Measurements from ENCODE around the gene TNFSF11. TPM values are rescaled to one million over a fixed set of nuclear protein-coding genes. Genes with fewer than 3 reads are reported as not detected.

The TNFSF11 gene
- polyA plus RNA-seq, 6 donors from 2014 or later = not detected

- no peak overlapping the region for H3K4me3 Mint-ChIP-seq
- H3K4me1 Mint-ChIP-seq = peaks cover 0 to 2% (median 0%) of the 10 kb centered on the region in 3 donors
- H3K36me3 Mint-ChIP-seq = no peaks in the 10 kb centered on the region
- peaks cover 0 to 3% (median 0%) of the 10 kb centered on the region in 7 donors for H3K9me3 Mint-ChIP-seq
- ATAC-seq (ENCODE audit: low read depth in 2 of 2) (no peak), DNase-seq (no peak)
- no peak overlapping the region for H3K27ac Mint-ChIP-seq
- H3K27me3 Mint-ChIP-seq = peaks cover 46 to 76% (median 50%) of the 10 kb centered on the region in 3 donors
Observed at GRCh38 chr13:42653679-42654078, 79.7 kb downstream of the TNFSF11 start.

GRCh38 chr13:42654212-42654611 lies 80.3 kb downstream of the TNFSF11 start:
- peaks cover 47 to 81% (median 51%) of the 10 kb centered on the region in 3 donors for H3K27me3 Mint-ChIP-seq
- H3K4me3 Mint-ChIP-seq = no peak overlapping the region
- H3K36me3 Mint-ChIP-seq = no peaks in the 10 kb centered on the region
- no peak for DNase-seq
- H3K27ac Mint-ChIP-seq = no peak overlapping the region
- ATAC-seq (ENCODE audit: low read depth in 2 of 2) = no peak
- peaks cover 0 to 2% (median 0%) of the 10 kb centered on the region in 3 donors for H3K4me1 Mint-ChIP-seq
- H3K9me3 Mint-ChIP-seq = peaks cover 0 to 3% (median 0%) of the 10 kb centered on the region in 7 donors

DNA sequence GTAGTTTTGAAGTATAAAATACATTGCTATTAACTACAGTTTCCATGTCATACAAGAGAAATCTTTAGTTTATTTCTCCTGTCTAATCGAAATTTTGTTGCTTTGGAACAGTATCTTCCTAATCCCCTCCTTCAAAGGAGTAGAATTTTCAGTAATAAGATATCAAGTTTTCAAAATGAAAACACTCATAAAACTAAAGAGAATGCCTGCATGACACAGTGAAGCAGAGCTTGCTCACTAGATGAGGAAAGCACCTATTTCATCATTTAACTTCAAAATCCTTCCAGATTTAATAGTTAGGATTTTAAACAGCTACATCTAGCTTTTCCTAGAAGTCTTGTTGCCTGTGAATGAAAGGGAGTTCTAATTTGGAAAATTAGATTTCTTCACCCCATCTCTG lies 80.8 kb downstream of the TNFSF11 start:
- H3K9me3 Mint-ChIP-seq = peaks cover 0 to 3% (median 0%) of the 10 kb centered on the region in 7 donors
- no peaks in the 10 kb centered on the region for H3K36me3 Mint-ChIP-seq
- peaks cover 0 to 2% (median 0%) of the 10 kb centered on the region in 3 donors for H3K4me1 Mint-ChIP-seq
- no peak for ATAC-seq (ENCODE audit: low read depth in 2 of 2)
- H3K4me3 Mint-ChIP-seq = no peak overlapping the region
- DNase-seq = no peak
- no peak overlapping the region for H3K27ac Mint-ChIP-seq
- H3K27me3 Mint-ChIP-seq = peaks cover 47 to 84% (median 51%) of the 10 kb centered on the region in 3 donors

DNA sequence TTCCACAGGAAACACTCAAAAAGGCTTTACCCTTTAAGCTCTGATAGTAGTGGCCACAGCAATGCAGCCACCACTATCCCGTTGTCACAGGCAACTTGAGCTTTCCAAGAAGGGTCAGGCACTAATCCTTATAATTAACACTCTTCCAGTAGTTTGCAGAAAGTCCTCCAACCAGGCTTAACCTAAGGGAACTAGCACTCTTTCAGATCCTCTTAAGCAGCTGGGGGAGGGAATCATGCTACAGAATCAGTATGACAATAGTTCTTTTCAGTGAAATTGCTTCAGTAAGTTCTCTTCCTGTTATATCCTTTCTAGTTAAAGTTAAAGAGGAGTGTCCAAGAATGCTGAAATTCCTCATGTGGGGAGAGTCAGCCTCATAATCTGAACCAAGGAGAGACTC lies 82.2 kb downstream of the TNFSF11 start:
- no peaks in the 10 kb centered on the region for H3K36me3 Mint-ChIP-seq
- H3K9me3 Mint-ChIP-seq = no peaks in the 10 kb centered on the region
- no peak overlapping the region for H3K4me3 Mint-ChIP-seq
- H3K27me3 Mint-ChIP-seq = peaks cover 34 to 79% (median 42%) of the 10 kb centered on the region in 3 donors
- no peak for DNase-seq
- no peak overlapping the region for H3K27ac Mint-ChIP-seq
- no peaks in the 10 kb centered on the region for H3K4me1 Mint-ChIP-seq
- ATAC-seq (ENCODE audit: low read depth in 2 of 2) = no peak

- Mint-ChIP-seq H3K36me3 (no peaks in the 10 kb centered on the region), H3K4me3 (no peak overlapping the region), H3K4me1 (no peaks in the 10 kb centered on the region), H3K9me3 (no peaks in the 10 kb centered on the region), H3K27ac (no peak overlapping the region), H3K27me3 (peaks cover 33 to 79% (median 39%) of the 10 kb centered on the region in 3 donors)
- no peak for DNase-seq
- ATAC-seq (ENCODE audit: low read depth in 2 of 2) = no peak
Observed at GRCh38 chr13:42656958-42657357, 83.0 kb downstream of the TNFSF11 start.

Other genes with a start within 250 kb of the TNFSF11 start
- gene FAM216B, start 207.4 kb downstream of the TNFSF11 start, polyA plus RNA-seq (ENCODE audit: low read depth in 6 of 6) = not detected